H9 (cell line): ENCODE data around the gene GAL3ST2. TPM values are rescaled to one million over a fixed set of nuclear protein-coding genes. Genes with fewer than 3 reads are reported as not detected.

Source experiments
- DNase-seq: peaks from one replicate; pipeline ENCODE4 v3.0.0-alpha.2; 2017
- H2AFZ ChIP-seq: one replicate; pipeline ENCODE4 v1.6.1; 2013; ENCODE audit warnings: mild to moderate bottlenecking, low read length, control low read depth, moderate library complexity
- H2AK5ac ChIP-seq: 2 replicates; pipeline ENCODE4 v1.6.1; 2013; ENCODE audit warnings: low read length, control low read depth, mixed read lengths; ENCODE audit not compliant: insufficient read length
- H2BK120ac ChIP-seq: one replicate; pipeline ENCODE4 v1.6.1; 2013; ENCODE audit warnings: low read depth, mild to moderate bottlenecking, low read length, control low read depth, inconsistent platforms; ENCODE audit not compliant: poor library complexity, severe bottlenecking
- H2BK12ac ChIP-seq: 2 replicates; pipeline ENCODE4 v1.6.1; 2013; ENCODE audit warnings: low read length, control low read depth, mixed read lengths, low read depth; ENCODE audit not compliant: insufficient read length
- H2BK15ac ChIP-seq: 2 replicates; pipeline ENCODE4 v1.6.1; 2013; ENCODE audit warnings: low read depth, low read length, control low read depth
- H2BK20ac ChIP-seq: one replicate; pipeline ENCODE4 v1.6.1; 2013; ENCODE audit warnings: low read depth, mild to moderate bottlenecking, low read length, control low read depth, inconsistent platforms; ENCODE audit not compliant: poor library complexity, severe bottlenecking
- H2BK5ac ChIP-seq: 2 replicates; pipeline ENCODE4 v1.6.1; 2013; ENCODE audit warnings: low read length, control low read depth, mixed read lengths; ENCODE audit not compliant: insufficient read length
- H3K14ac ChIP-seq: 2 replicates; pipeline ENCODE4 v1.6.1; 2013; ENCODE audit warnings: low read length, control low read depth; ENCODE audit not compliant: insufficient read depth
- H3K18ac ChIP-seq: 2 replicates; pipeline ENCODE4 v1.6.1; 2013; ENCODE audit warnings: low read depth, mild to moderate bottlenecking, mixed read lengths, low read length, control low read depth; ENCODE audit not compliant: insufficient read length
- H3K23ac ChIP-seq: 2 replicates; pipeline ENCODE4 v1.6.1; 2013; ENCODE audit warnings: low read length, control low read depth, mixed read lengths, low read depth; ENCODE audit not compliant: insufficient read length
- H3K23me2 ChIP-seq: 2 replicates; pipeline ENCODE4 v1.6.1; 2013; ENCODE audit warnings: low read depth, mild to moderate bottlenecking, mixed read lengths, low read length, control low read depth; ENCODE audit not compliant: insufficient read length, poor library complexity, severe bottlenecking
- H3K27ac ChIP-seq: 2 replicates; pipeline ENCODE4 v1.5.1; 2013; ENCODE audit warnings: low read length, control low read depth, mixed read lengths, low read depth; ENCODE audit not compliant: insufficient read length
- H3K27me3 ChIP-seq: 2 replicates; pipeline ENCODE4 v1.6.1; 2013; ENCODE audit warnings: low read length, control low read depth, inconsistent platforms; ENCODE audit not compliant: insufficient read depth
- H3K4ac ChIP-seq: 2 replicates; pipeline ENCODE4 v1.6.1; 2013; ENCODE audit warnings: low read depth, mild to moderate bottlenecking, control low read depth, inconsistent platforms, low read length, moderate library complexity
- H3K4me1 ChIP-seq: 2 replicates; pipeline ENCODE4 v1.6.1; 2013; ENCODE audit warnings: low read length, control low read depth, inconsistent platforms; ENCODE audit not compliant: insufficient read depth
- H3K4me2 ChIP-seq: 2 replicates; pipeline ENCODE4 v1.6.1; 2013; ENCODE audit warnings: low read length, control low read depth, mixed read lengths; ENCODE audit not compliant: insufficient read length, insufficient read depth
- H3K56ac ChIP-seq: 2 replicates; pipeline ENCODE4 v1.6.1; 2013; ENCODE audit warnings: low read depth, mild to moderate bottlenecking, mixed read lengths, low read length, control low read depth; ENCODE audit not compliant: insufficient read length
- H3K79me1 ChIP-seq: 2 replicates; pipeline ENCODE4 v1.6.1; 2013; ENCODE audit warnings: low read depth, mild to moderate bottlenecking, moderate library complexity, low read length, control low read depth, inconsistent platforms; ENCODE audit not compliant: insufficient read depth, poor library complexity, severe bottlenecking
- H3K79me2 ChIP-seq: 2 replicates; pipeline ENCODE4 v1.6.1; 2013; ENCODE audit warnings: low read length, control low read depth, inconsistent platforms; ENCODE audit not compliant: insufficient read depth
- H3K9ac ChIP-seq: 2 replicates; pipeline ENCODE4 v1.6.1; 2013; ENCODE audit warnings: low read length, control low read depth, mixed read lengths; ENCODE audit not compliant: insufficient read length; ENCODE audit errors: extremely low read depth
- H3K9me3 ChIP-seq: one replicate; pipeline ENCODE4 v1.6.1; 2013; ENCODE audit warnings: low read depth, low read length, inconsistent platforms; ENCODE audit not compliant: control insufficient read depth
- H3T11ph ChIP-seq: one replicate; pipeline ENCODE4 v1.6.1; 2013; ENCODE audit warnings: mild to moderate bottlenecking, low read length, control low read depth, inconsistent platforms
- H4K20me1 ChIP-seq: one replicate; pipeline ENCODE4 v1.6.1; 2013; ENCODE audit not compliant: control insufficient read depth, insufficient read length, insufficient read depth
- H4K5ac ChIP-seq: 2 replicates; pipeline ENCODE4 v1.6.1; 2013; ENCODE audit warnings: low read depth, mild to moderate bottlenecking, mixed read lengths, low read length, control low read depth; ENCODE audit not compliant: insufficient read length
- H4K8ac ChIP-seq: replicated peaks from 2 replicates; pipeline ENCODE4 v1.6.1; 2013; ENCODE audit warnings: low read length, control low read depth, mixed read lengths, low read depth; ENCODE audit not compliant: insufficient read length
- H4K91ac ChIP-seq: 2 replicates; pipeline ENCODE4 v1.6.1; 2013; ENCODE audit warnings: low read depth, mild to moderate bottlenecking, moderate library complexity, mixed read lengths, low read length, control low read depth; ENCODE audit not compliant: insufficient read length
- H3K27ac Mint-ChIP-seq, 3 experiments: 2 replicates in 2 of 3; 3 replicates in 1 of 3; pipeline ENCODE4 v1.8.0; 2020 to 2021; ENCODE audit warnings: mixed read lengths in 3 of 3, mild to moderate bottlenecking in 1 of 3, moderate library complexity in 1 of 3
- H3K27me3 Mint-ChIP-seq: 2 replicates; pipeline ENCODE4 v1.8.0; 2021; ENCODE audit warnings: low read depth, mild to moderate bottlenecking, moderate library complexity, mixed read lengths
- H3K36me3 Mint-ChIP-seq, 3 experiments: 2 replicates in 2 of 3; 3 replicates in 1 of 3; pipeline ENCODE4 v1.8.0; 2020 to 2021; ENCODE audit warnings: low read depth in 3 of 3, mixed read lengths in 3 of 3; ENCODE audit not compliant: insufficient read depth in 1 of 3
- H3K4me1 Mint-ChIP-seq, 2 experiments: 2 replicates each; pipeline ENCODE4 v1.8.0; 2020; ENCODE audit warnings: mixed read lengths in 2 of 2
- H3K4me3 Mint-ChIP-seq, 2 experiments: 2 replicates in 1 of 2; 3 replicates in 1 of 2; pipeline ENCODE4 v1.8.0; 2020 to 2021; ENCODE audit warnings: mild to moderate bottlenecking in 2 of 2, mixed read lengths in 2 of 2, moderate library complexity in 1 of 2
- H3K9me3 Mint-ChIP-seq, 2 experiments: 2 replicates in 1 of 2; 3 replicates in 1 of 2; pipeline ENCODE4 v1.8.0; 2020; ENCODE audit warnings: mild to moderate bottlenecking in 2 of 2, mixed read lengths in 2 of 2, moderate library complexity in 1 of 2
- CTCF ChIP-seq: fragments of 200-600 bp; sonication (generic); conservative IDR thresholded peaks from 3 replicates; pipeline ENCODE4 v1.8.0; 2021; ENCODE audit warnings: antibody characterized with exemption, mild to moderate bottlenecking
- WGBS: extraction: QIAGEN DNeasy Blood & Tissue Kit; methylation state at CpG from one replicate; pipeline ENCODE4 v1.1.7; 2013; ENCODE audit warnings: missing lambda C conversion rate, low lambda C conversion rate, mixed read lengths; ENCODE audit not compliant: insufficient read length; ENCODE audit errors: extremely low coverage; 5-methylcytosine and 5-hydroxymethylcytosine counted together
- total RNA-seq: library from RNA; stranded (reverse); gene quantifications from 2 replicates; pipeline ENCODE4 v1.2.1, GENCODE V29; 2021

GAL3ST2 gene
- total RNA-seq, 1 experiment from 2014 or later, result 0.33 TPM

DNA sequence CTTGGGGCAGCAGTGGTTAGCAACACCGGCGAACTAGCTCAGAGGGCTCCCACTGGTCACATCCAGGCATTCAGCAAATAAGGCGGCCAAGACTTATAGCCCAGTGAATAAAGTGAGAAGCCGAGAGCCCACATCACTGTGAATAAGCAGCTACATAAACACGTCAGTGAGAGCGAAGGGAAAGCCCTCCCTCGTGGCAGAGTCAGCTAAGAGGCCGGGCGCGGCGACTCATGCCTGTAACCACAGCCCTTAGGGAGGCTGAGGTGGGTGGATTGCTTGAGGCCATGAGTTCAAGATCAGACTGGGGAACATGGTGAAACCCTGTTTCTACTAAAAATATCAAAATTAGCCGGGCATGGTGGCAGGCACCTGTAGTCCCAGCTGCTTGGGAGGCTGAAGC, 37.0 kb upstream of the GAL3ST2 start:
- Mint-ChIP-seq H3K36me3 (peaks cover 2 to 7% (median 5%) of the 10 kb centered on the region in 3 experiments; a peak in 5 of 7 replicates), H3K9me3 (no peaks in the 10 kb centered on the region), H3K4me1 (no peaks in the 10 kb centered on the region), H3K4me3 (no peak overlapping the region), H3K27me3 (peaks cover 5% of the 10 kb centered on the region), H3K27ac (no peak overlapping the region)
- Histone ChIP-seq H2BK20ac (no peak overlapping the region), H4K20me1 (no peaks in the 10 kb centered on the region), H3K14ac (no peak overlapping the region), H3K4me1 (no peaks in the 10 kb centered on the region), H3K4ac (no peak overlapping the region), H3K56ac (no peak overlapping the region), H2BK5ac (no peak overlapping the region), H3K9ac (no peak overlapping the region), H3K18ac (no peak overlapping the region), H3K79me1 (no peaks in the 10 kb centered on the region), H4K5ac (no peak overlapping the region), H3K79me2 (no peaks in the 10 kb centered on the region), H3T11ph (no peak overlapping the region), H2BK12ac (no peak overlapping the region), H3K4me2 (no peak overlapping the region), H2BK120ac (no peak overlapping the region), H2BK15ac (no peak overlapping the region), H4K8ac (no peak overlapping the region), H3K27me3 (no peaks in the 10 kb centered on the region), H3K27ac (no peak overlapping the region), H3K9me3 (no peaks in the 10 kb centered on the region), H4K91ac (no peak overlapping the region), H2AK5ac (no peak overlapping the region), H3K23me2 (peaks cover 8% of the 10 kb centered on the region), H2AFZ (no peak overlapping the region), H3K23ac (no peak overlapping the region)
- DNase-seq, result no peak
- WGBS, result no CpG with 5 or more reads among the region's 12 CpGs
- TF ChIP-seq CTCF, result no peak
